ENCODE measurements around the gene ASTN2. TPM values are rescaled to one million over a fixed set of nuclear protein-coding genes. Genes with fewer than 3 reads are reported as not detected.

ASTN2 gene
- total and polyA plus RNA-seq, 2 experiments from 2014 or later = 7.0 to 24.6 TPM

DNA sequence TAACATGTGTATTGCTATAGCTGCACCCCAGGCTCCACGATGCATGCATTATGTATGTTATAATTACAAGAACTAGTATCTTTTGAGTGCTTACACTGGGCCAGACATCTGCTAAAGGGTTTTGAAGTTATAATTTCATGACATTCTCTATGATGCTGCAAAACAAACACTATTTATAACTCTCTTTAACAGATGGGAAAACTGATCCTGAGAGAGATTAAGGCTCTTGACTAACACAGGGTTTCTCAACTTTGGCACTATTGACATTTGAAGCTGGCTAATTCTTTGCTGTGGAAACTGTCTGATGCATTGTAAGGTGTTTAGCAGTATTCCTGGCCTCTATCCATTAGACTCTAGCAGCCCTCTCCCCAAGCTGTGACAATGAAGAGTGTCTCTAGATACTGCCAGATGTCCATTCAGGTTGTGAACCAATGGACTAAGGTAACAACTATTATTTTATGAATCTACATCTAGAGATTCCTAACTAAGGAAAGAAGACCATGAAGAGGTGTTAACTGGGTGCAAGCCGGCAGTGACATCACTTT is 258.6 kb downstream of the ASTN2 start (continued):
- TF ChIP-seq EZH2phosphoT487 (IDR thresholded peaks at IDR 0.05; ENCODE audit: unreplicated experiment) (no peak), CREB1 (CRISPR knock-in tag; IDR thresholded peaks at IDR 0.05; ENCODE audit: low read depth) (no peak), STAT1 (IDR thresholded peaks at IDR 0.05; ENCODE audit: unreplicated experiment) (no peak)
- TF ChIP-seq, protein P1, sequence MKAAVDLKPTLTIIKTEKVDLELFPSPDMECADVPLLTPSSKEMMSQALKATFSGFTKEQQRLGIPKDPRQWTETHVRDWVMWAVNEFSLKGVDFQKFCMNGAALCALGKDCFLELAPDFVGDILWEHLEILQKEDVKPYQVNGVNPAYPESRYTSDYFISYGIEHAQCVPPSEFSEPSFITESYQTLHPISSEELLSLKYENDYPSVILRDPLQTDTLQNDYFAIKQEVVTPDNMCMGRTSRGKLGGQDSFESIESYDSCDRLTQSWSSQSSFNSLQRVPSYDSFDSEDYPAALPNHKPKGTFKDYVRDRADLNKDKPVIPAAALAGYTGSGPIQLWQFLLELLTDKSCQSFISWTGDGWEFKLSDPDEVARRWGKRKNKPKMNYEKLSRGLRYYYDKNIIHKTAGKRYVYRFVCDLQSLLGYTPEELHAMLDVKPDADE (IDR thresholded peaks at IDR 0.05) = no peak

DNA sequence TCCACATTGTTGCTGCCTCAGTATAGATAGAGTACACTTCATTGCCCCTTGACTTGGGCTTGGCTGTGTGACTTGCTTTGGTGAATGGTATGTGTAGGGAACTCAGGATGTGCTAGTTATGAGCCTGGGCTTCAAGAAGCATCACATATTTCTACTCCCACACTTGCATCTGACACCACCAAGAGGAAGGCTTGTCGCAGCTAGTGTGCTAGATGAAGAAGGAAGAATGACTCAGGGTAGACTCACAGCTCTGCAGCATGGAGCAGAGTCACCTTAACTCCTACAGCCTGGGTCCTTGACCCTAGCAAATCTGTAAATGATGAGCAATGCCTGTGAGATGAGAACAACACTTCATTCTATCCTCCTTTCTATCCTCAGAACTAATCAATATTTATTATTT is 261.8 kb downstream of the ASTN2 start:
- no peaks in the 10 kb centered on the region for H3K27me3 Mint-ChIP-seq (ENCODE audit: insufficient read depth, low read depth, poor library complexity)
- Histone ChIP-seq H3K4me3 (no peak overlapping the region), H3K9me2 (ENCODE audit: insufficient read depth) (0 out of 2 replicates have a peak, but pooled peaks cover 1% of the 10 kb centered on the region), H4K20me1 (replicated peaks; ENCODE audit: insufficient read depth) (no peaks in the 10 kb centered on the region), H3K36me3 (ENCODE audit: insufficient read depth) (no peaks in the 10 kb centered on the region), H2AFZ (no peak overlapping the region), H3K4me2 (no peak overlapping the region), H3K4me1 (ENCODE audit: insufficient read depth) (no peaks in the 10 kb centered on the region), H3K27ac (ENCODE audit: low read depth) (no peak overlapping the region), H3K79me2 (replicated peaks; ENCODE audit: insufficient read depth) (no peaks in the 10 kb centered on the region), H3F3A (replicated peaks; ENCODE audit: low read depth) (no peaks in the 10 kb centered on the region), H3K27me3 (ENCODE audit: insufficient read depth) (no peaks in the 10 kb centered on the region)
- H3K9me3 Mint-ChIP-seq = no peaks in the 10 kb centered on the region
- no peak for DNase-seq (ENCODE audit: low spot score)
- H3K4me3 Mint-ChIP-seq = no peak overlapping the region
- ATAC-seq = no peak
- H3K36me3 Mint-ChIP-seq (ENCODE audit: low read depth) = no peaks in the 10 kb centered on the region
- no peaks in the 10 kb centered on the region for H3K4me1 Mint-ChIP-seq
- no peak overlapping the region for H3K27ac Mint-ChIP-seq
- TF ChIP-seq STAT1 (IDR thresholded peaks at IDR 0.05; ENCODE audit: unreplicated experiment) (no peak), ZNF114 (CRISPR knock-in tag; IDR thresholded peaks at IDR 0.05) (no peak), EZH2 (IDR thresholded peaks at IDR 0.05; ENCODE audit: low read depth, unreplicated experiment) (no peak), CREB1 (CRISPR knock-in tag; IDR thresholded peaks at IDR 0.05; ENCODE audit: low read depth) (no peak), NANOG (IDR thresholded peaks at IDR 0.05; ENCODE audit: borderline replicate concordance) (no peak), ZNF331 (CRISPR knock-in tag; IDR thresholded peaks at IDR 0.05; ENCODE audit: low read depth) (no peak)
- TF ChIP-seq, protein P1 (IDR thresholded peaks at IDR 0.05) = no peak
- TF ChIP-seq, protein P2, sequence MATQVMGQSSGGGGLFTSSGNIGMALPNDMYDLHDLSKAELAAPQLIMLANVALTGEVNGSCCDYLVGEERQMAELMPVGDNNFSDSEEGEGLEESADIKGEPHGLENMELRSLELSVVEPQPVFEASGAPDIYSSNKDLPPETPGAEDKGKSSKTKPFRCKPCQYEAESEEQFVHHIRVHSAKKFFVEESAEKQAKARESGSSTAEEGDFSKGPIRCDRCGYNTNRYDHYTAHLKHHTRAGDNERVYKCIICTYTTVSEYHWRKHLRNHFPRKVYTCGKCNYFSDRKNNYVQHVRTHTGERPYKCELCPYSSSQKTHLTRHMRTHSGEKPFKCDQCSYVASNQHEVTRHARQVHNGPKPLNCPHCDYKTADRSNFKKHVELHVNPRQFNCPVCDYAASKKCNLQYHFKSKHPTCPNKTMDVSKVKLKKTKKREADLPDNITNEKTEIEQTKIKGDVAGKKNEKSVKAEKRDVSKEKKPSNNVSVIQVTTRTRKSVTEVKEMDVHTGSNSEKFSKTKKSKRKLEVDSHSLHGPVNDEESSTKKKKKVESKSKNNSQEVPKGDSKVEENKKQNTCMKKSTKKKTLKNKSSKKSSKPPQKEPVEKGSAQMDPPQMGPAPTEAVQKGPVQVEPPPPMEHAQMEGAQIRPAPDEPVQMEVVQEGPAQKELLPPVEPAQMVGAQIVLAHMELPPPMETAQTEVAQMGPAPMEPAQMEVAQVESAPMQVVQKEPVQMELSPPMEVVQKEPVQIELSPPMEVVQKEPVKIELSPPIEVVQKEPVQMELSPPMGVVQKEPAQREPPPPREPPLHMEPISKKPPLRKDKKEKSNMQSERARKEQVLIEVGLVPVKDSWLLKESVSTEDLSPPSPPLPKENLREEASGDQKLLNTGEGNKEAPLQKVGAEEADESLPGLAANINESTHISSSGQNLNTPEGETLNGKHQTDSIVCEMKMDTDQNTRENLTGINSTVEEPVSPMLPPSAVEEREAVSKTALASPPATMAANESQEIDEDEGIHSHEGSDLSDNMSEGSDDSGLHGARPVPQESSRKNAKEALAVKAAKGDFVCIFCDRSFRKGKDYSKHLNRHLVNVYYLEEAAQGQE (IDR thresholded peaks at IDR 0.05; ENCODE audit: unreplicated experiment) = no peak
- TF ChIP-seq, protein P3, sequence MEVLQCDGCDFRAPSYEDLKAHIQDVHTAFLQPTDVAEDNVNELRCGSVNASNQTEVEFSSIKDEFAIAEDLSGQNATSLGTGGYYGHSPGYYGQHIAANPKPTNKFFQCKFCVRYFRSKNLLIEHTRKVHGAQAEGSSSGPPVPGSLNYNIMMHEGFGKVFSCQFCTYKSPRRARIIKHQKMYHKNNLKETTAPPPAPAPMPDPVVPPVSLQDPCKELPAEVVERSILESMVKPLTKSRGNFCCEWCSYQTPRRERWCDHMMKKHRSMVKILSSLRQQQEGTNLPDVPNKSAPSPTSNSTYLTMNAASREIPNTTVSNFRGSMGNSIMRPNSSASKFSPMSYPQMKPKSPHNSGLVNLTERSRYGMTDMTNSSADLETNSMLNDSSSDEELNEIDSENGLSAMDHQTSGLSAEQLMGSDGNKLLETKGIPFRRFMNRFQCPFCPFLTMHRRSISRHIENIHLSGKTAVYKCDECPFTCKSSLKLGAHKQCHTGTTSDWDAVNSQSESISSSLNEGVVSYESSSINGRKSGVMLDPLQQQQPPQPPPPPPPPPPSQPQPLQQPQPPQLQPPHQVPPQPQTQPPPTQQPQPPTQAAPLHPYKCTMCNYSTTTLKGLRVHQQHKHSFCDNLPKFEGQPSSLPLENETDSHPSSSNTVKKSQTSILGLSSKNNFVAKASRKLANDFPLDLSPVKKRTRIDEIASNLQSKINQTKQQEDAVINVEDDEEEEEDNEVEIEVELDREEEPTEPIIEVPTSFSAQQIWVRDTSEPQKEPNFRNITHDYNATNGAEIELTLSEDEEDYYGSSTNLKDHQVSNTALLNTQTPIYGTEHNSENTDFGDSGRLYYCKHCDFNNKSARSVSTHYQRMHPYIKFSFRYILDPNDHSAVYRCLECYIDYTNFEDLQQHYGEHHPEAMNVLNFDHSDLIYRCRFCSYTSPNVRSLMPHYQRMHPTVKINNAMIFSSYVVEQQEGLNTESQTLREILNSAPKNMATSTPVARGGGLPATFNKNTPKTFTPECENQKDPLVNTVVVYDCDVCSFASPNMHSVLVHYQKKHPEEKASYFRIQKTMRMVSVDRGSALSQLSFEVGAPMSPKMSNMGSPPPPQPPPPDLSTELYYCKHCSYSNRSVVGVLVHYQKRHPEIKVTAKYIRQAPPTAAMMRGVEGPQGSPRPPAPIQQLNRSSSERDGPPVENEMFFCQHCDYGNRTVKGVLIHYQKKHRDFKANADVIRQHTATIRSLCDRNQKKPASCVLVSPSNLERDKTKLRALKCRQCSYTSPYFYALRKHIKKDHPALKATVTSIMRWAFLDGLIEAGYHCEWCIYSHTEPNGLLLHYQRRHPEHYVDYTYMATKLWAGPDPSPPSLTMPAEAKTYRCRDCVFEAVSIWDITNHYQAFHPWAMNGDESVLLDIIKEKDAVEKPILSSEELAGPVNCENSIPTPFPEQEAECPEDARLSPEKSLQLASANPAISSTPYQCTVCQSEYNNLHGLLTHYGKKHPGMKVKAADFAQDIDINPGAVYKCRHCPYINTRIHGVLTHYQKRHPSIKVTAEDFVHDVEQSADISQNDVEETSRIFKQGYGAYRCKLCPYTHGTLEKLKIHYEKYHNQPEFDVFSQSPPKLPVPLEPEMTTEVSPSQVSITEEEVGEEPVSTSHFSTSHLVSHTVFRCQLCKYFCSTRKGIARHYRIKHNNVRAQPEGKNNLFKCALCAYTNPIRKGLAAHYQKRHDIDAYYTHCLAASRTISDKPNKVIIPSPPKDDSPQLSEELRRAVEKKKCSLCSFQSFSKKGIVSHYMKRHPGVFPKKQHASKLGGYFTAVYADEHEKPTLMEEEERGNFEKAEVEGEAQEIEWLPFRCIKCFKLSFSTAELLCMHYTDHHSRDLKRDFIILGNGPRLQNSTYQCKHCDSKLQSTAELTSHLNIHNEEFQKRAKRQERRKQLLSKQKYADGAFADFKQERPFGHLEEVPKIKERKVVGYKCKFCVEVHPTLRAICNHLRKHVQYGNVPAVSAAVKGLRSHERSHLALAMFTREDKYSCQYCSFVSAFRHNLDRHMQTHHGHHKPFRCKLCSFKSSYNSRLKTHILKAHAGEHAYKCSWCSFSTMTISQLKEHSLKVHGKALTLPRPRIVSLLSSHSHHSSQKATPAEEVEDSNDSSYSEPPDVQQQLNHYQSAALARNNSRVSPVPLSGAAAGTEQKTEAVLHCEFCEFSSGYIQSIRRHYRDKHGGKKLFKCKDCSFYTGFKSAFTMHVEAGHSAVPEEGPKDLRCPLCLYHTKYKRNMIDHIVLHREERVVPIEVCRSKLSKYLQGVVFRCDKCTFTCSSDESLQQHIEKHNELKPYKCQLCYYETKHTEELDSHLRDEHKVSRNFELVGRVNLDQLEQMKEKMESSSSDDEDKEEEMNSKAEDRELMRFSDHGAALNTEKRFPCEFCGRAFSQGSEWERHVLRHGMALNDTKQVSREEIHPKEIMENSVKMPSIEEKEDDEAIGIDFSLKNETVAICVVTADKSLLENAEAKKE (CRISPR knock-in tag; IDR thresholded peaks at IDR 0.05) = no peak
- TF ChIP-seq, protein P4, sequence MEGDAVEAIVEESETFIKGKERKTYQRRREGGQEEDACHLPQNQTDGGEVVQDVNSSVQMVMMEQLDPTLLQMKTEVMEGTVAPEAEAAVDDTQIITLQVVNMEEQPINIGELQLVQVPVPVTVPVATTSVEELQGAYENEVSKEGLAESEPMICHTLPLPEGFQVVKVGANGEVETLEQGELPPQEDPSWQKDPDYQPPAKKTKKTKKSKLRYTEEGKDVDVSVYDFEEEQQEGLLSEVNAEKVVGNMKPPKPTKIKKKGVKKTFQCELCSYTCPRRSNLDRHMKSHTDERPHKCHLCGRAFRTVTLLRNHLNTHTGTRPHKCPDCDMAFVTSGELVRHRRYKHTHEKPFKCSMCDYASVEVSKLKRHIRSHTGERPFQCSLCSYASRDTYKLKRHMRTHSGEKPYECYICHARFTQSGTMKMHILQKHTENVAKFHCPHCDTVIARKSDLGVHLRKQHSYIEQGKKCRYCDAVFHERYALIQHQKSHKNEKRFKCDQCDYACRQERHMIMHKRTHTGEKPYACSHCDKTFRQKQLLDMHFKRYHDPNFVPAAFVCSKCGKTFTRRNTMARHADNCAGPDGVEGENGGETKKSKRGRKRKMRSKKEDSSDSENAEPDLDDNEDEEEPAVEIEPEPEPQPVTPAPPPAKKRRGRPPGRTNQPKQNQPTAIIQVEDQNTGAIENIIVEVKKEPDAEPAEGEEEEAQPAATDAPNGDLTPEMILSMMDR (conservative IDR thresholded peaks at IDR 0.05; ENCODE audit: low read depth in 2 of 2) = no peak

All from GM23338 (cell line).